ENCODE data around the gene KIF1B.

KIF1B gene

GRCh38 chr1:10209905-10210810 is at the start of gene KIF1B:
KIF1B (plus strand) TSS chr1:10210570; CDS start chr1:10232329, 21,759 bp downstream.
- DNase-seq (ENCODE audit: low read depth): peak; percentile 96

- no peak for DNase-seq (ENCODE audit: low read depth)
Measured at GRCh38 chr1:10160907-10161490, 49.4 kb upstream of the KIF1B start.

- DNase-seq (ENCODE audit: low read depth): no peak
Measured at GRCh38 chr1:10161541-10162290, 48.7 kb upstream of the KIF1B start.

- no peak for DNase-seq (ENCODE audit: low read depth)
Measured at GRCh38 chr1:10168912-10169514, 41.4 kb upstream of the KIF1B start.

GRCh38 chr1:10170239-10170574 is 40.2 kb upstream of the KIF1B start:
- no peak for DNase-seq (ENCODE audit: low read depth)

- DNase-seq (ENCODE audit: low read depth): no peak
Measured at GRCh38 chr1:10171105-10171767, 39.1 kb upstream of the KIF1B start.

GRCh38 chr1:10171995-10172669 is 38.2 kb upstream of the KIF1B start:
- DNase-seq (ENCODE audit: low read depth): no peak

- no peak for DNase-seq (ENCODE audit: low read depth)
Measured at GRCh38 chr1:10173582-10173981, 36.8 kb upstream of the KIF1B start.

- no peak for DNase-seq (ENCODE audit: low read depth)
Measured at GRCh38 chr1:10177876-10178275, 32.5 kb upstream of the KIF1B start.

GRCh38 chr1:10178597-10179405 is 31.6 kb upstream of the KIF1B start:
- DNase-seq (ENCODE audit: low read depth): no peak

GRCh38 chr1:10179406-10180091 is 30.8 kb upstream of the KIF1B start:
- no peak for DNase-seq (ENCODE audit: low read depth)

- DNase-seq (ENCODE audit: low read depth): no peak
Measured at GRCh38 chr1:10181154-10181553, 29.2 kb upstream of the KIF1B start.

GRCh38 chr1:10185759-10186158 is 24.6 kb upstream of the KIF1B start:
- DNase-seq (ENCODE audit: low read depth): no peak

GRCh38 chr1:10186331-10187025 is 23.9 kb upstream of the KIF1B start:
- DNase-seq (ENCODE audit: low read depth): no peak

- no peak for DNase-seq (ENCODE audit: low read depth)
Measured at GRCh38 chr1:10187026-10187334, 23.4 kb upstream of the KIF1B start.

- DNase-seq (ENCODE audit: low read depth): no peak
Measured at GRCh38 chr1:10188133-10188650, 22.2 kb upstream of the KIF1B start.

GRCh38 chr1:10189659-10190058 is 20.7 kb upstream of the KIF1B start:
- DNase-seq (ENCODE audit: low read depth): no peak

- no peak for DNase-seq (ENCODE audit: low read depth)
Measured at GRCh38 chr1:10192263-10192662, 18.1 kb upstream of the KIF1B start.

GRCh38 chr1:10193288-10193687 is 17.1 kb upstream of the KIF1B start:
- DNase-seq (ENCODE audit: low read depth): no peak
